GM18858 (cell line): Measurements from ENCODE around the gene AJAP1.

Experiments used
- ATAC-seq: cut with Tn5 transposase; IDR thresholded peaks from one replicate; pipeline ENCODE4 v1.9.1; 2021; ENCODE audit not compliant: unreplicated experiment

Gene AJAP1

DNA sequence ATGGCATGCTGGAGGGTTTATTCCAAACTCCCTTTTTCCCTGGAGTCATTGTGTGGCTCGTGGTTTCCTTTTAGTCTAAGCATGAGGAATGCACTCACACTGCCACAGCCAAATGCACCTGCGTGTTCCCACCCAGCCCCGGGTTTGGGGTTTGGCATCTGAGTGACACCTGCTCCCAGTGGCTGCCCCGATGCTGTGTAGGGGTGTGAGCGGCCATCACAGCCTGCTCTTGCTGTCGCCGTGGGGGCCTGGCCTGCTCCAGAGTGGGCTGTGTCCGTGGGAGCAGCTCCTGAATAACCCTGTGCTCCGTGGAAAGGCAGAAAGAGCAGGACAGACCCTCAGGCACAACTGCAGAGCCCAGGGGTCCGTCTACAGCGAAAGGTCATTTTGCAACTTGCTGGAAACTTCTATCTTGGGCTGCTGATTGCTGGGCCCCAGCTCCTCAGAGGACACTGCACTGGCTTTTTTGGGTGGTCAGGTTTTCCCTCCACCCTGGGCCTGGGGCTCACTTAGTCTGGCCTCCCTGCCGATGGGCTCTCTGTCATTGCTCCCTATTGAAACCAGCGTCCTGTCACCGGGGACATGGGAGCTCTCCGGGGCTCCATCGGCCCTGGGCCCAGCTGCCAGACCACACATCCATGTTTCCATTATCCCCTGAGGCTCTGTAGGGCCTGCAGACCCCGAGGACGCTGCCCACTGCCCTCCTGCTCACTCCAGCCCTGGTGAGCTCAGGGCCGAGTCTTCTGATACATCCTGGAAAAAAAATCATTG, 74.1 kb downstream of the AJAP1 start:
- ATAC-seq, result no peak

GRCh38 chr1:4729090-4729471, 74.7 kb downstream of the AJAP1 start:
- no peak for ATAC-seq

- ATAC-seq, result no peak
These were observed 75.7 kb downstream of the AJAP1 start for GRCh38 chr1:4730078-4730477.

- no peak for ATAC-seq
These were observed 79.2 kb downstream of the AJAP1 start for GRCh38 chr1:4733446-4734177.

- no peak for ATAC-seq
These were observed 79.8 kb downstream of the AJAP1 start for GRCh38 chr1:4734219-4734618.

- ATAC-seq, result no peak
These were observed 80.4 kb downstream of the AJAP1 start for GRCh38 chr1:4734791-4735190.

DNA sequence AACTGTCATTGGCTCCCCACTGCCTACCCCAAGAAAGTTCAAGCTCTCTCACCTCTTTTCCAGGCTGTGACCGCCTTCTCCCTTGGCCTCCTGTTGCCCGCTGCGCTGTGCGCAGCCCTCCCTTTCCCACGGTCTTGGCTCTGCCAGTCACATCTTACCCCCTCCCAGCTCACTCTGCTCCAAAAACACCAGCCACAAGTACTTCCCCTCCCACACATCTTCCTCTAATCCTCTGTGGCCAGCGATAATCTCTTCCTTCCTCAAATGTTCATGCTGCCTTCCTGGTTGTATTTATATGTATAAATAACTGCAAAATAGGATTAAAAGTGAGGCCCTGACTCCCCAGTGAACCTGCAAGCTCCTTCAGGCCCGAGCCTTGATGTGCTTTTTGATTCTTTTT, 81.8 kb downstream of the AJAP1 start:
- ATAC-seq, result no peak

GRCh38 chr1:4741876-4742423, 87.5 kb downstream of the AJAP1 start:
- no peak for ATAC-seq

GRCh38 chr1:4743978-4744750, 89.8 kb downstream of the AJAP1 start:
- no peak for ATAC-seq

DNA sequence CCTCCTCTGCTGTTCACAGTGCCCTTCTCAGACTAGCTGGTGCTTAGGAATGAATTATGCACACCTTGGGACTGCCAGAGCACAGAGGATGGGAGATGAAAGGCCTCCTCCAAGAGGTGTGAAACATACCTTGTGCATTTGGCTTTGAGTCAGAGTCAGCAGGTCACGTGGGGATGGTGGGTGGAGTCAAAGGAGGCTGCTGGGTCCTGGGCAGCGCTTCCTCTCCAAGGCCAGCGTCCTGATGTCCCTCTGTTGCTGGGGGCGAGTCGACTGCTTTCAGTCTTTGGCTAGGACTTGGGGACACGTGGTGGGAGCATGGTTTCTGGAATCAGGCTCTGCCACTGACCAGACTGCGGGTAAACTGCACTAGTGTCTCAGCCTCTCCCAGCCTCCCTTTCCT, 91.2 kb downstream of the AJAP1 start:
- ATAC-seq, result no peak

- ATAC-seq, result no peak
These were observed 95.0 kb downstream of the AJAP1 start for GRCh38 chr1:4749406-4749805.

GRCh38 chr1:4750177-4750576, 95.8 kb downstream of the AJAP1 start:
- no peak for ATAC-seq

DNA sequence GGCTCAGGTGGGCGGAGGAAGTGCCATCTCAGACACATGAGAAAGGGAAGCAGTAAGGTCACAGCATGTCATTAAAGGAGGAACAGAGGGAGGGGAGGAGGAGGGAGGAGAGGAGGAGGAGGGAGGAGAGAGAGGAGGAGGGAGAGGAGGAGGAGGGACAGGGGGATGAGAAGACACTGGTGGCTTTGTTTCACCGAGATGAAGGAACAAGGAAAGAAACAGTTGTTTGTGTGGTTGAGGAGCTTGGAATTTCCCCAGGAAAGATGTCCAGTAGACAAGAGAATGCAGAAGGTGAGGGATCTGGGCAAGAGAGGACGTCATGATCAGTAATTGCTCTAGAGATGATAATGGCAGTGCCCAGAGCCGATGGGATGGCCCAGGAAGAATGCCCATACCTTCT, 97.7 kb downstream of the AJAP1 start:
- no peak for ATAC-seq

GRCh38 chr1:4754816-4755215, 100.4 kb downstream of the AJAP1 start:
- ATAC-seq, result no peak

DNA sequence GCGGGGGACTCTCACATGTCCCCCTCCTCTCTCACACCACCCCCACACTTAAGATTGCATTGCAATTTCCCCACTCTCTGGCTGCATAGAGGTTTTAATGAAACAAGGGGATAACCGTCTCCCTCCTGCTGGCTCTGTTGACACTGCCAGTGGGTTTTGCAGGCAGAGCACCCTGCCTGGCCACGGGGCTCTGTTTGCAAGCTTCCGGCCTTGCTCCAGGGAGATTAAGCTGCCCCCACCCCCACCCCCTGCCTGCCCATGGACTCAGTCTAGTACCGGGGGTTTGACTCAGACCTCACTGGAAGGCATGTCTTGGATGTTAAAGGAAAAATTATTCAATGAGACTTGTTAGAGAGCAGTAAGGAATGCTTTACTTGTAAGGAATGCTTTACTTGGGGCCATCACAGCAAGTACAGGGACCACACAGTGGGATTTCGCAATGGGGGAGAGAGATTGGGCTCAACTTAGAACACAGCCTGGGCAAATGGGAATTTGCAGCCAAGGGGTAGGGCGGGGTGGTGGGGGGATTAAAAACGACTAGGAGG, 101.0 kb downstream of the AJAP1 start:
- ATAC-seq, result no peak

DNA sequence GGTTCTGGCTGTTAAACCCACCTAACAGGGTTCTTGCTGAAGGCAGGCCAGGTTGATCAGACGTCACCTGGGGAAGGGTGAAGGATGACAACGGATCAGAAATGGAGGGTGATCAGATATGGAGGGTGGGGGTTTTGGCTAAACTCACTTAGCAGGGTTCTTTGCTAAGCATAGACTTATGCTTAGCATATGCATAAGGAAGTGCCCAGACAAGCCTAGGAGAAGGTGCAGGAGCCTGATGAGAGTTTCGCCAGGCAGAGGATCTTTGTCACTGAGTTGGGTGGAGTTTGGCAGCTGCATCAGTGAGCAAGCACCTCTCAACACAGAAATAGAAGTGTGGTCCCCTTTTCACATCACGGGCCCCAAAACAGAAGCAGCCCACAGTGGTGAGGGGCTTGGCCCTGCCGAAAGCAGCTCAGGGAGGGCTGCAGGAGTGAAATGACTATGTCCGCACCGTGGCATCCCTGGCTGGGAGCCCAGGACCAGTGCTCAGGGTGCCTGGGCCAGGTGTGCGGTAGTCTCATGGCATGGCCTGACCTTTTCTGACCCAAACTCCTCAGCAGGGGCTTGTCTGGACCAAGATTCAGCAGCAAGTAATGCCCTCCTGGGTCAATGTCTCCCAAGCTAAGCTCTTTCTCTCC, 101.6 kb downstream of the AJAP1 start:
- no peak for ATAC-seq

DNA sequence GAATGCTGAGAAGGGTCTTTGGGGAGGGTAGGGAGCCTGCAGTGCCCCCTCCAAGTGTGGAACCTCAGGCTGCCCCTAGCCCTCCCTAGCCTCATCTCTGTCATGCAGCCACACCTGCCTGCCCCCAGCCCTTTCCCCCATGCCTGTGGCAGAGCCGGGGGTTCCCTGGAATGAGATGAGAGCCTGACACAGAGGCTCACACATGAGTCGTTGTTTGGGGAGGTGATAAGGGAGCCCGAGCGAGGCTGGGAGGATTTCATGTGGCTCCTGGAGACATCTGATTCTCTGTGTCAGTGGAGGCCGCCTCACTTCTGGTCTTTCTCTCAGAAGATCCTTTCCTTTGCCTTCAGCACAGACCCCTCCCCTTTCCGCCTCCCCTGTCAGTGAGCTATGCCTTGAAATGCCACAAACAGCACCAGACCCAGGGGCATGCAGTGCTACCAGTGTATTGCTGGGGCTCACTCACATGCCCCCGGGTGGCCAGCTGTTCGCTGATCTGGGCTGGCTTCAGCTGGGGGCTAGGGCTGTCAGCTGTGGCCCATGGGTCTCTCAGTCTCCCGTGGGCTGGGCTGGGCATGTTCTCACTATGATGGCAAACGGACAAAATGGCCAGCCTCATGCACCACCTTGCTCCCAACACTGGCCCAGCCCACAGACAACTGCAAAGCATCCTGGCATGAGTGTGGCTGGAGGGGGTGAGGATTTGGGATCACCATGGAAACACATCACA, 102.6 kb downstream of the AJAP1 start:
- no peak for ATAC-seq

- no peak for ATAC-seq
These were observed 105.3 kb downstream of the AJAP1 start for GRCh38 chr1:4759671-4760070.

DNA sequence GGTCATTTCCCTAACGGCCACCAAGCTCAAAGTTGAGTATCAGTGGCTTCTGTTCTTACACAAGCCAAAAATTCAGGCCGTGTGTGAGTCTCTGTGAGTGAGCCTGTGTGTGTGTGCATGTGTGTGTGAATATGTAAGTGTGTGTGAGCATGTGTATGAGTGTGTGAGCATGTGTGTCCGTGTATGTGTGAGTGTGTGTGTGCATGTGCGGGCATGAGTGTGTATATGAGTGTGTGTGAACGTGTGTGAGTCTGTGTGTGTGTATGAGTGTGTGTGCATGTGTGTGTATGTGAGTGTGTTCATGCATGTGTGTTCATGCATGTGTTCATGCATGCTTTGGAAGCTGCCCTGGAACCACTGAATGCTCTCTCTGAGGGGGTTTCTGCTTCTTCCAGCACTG, 105.7 kb downstream of the AJAP1 start:
- ATAC-seq, result no peak

- ATAC-seq, result no peak
These were observed 106.9 kb downstream of the AJAP1 start for GRCh38 chr1:4761324-4761723.
